ENCODE results near the gene RNF114.

RNF114 gene

DNA sequence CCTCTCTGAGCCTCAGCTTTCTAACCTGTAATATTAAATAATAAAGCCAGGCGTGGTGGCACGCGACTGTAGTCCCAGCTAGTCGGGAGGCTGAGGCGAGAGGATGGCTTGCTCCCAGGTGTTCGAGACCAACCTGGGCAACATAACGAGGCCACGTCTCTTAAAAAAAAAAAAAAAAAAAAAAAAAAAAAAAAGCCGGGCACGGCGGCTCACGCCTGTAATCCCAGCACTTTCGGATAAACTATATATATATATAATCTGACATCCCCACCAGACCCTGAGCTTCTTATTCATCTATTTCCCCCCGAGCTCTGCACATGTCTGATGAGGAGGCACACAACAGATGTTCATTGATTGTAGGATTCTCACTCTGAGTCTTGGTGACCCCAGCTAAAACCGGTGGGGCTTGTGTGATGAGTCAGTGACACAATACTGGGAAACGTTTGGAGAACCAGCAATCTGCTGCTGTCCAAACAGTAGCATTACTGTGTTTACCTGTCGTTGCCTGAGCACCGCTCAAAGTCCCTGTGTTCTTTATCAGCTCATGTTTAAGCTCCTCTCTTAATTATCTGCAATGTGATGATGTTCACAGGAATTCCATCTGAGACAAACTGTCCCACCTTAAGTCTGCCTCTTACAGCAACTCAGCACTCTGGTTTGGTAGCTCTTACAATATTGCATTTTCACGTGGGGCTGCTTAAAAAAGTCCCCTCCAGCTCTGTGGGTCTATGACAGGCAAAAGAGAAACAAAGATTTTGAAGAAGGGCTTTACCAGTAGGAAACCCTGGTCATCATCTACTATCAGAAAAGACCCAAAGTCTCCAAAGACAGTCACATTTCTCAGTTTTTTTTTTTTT is 19.8 kb upstream of the RNF114 start:
- Histone ChIP-seq H3K27me3 (ENCODE audit: insufficient read depth, low read depth) (no peaks in the 10 kb centered on the region), H3K4me2 (peak overlapping the region; percentile 97), H3K9ac (peak overlapping the region; percentile 92), H3K4me1 (ENCODE audit: low read depth, poor library complexity, severe bottlenecking) (peaks cover 31% of the 10 kb centered on the region), H4K20me1 (ENCODE audit: insufficient read depth) (no peaks in the 10 kb centered on the region; the same call in 1 of the 2 replicates), H3K79me2 (ENCODE audit: insufficient read depth, low read depth) (peaks cover 41% of the 10 kb centered on the region), H2AFZ (ENCODE audit: low read depth) (peak overlapping the region; percentile 90), H3K4me3 (IDR thresholded peaks at IDR 0.05; ENCODE audit: insufficient read depth, low read depth, low read length) (no peak overlapping the region), H3K27ac (peak overlapping the region; percentile 96), H3K36me3 (ENCODE audit: insufficient read depth) (no peaks in the 10 kb centered on the region)
- TF ChIP-seq, protein P1, sequence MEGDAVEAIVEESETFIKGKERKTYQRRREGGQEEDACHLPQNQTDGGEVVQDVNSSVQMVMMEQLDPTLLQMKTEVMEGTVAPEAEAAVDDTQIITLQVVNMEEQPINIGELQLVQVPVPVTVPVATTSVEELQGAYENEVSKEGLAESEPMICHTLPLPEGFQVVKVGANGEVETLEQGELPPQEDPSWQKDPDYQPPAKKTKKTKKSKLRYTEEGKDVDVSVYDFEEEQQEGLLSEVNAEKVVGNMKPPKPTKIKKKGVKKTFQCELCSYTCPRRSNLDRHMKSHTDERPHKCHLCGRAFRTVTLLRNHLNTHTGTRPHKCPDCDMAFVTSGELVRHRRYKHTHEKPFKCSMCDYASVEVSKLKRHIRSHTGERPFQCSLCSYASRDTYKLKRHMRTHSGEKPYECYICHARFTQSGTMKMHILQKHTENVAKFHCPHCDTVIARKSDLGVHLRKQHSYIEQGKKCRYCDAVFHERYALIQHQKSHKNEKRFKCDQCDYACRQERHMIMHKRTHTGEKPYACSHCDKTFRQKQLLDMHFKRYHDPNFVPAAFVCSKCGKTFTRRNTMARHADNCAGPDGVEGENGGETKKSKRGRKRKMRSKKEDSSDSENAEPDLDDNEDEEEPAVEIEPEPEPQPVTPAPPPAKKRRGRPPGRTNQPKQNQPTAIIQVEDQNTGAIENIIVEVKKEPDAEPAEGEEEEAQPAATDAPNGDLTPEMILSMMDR (conservative IDR thresholded peaks at IDR 0.05; ENCODE audit: low read depth, low read length) = no peak

- H4K20me1 ChIP-seq (ENCODE audit: insufficient read depth) = no peaks in the 10 kb centered on the region
- H3K4me1 ChIP-seq (ENCODE audit: low read depth, poor library complexity, severe bottlenecking) = peaks cover 27% of the 10 kb centered on the region
- H3K27ac ChIP-seq = no peak overlapping the region
- no peak overlapping the region for H3K9ac ChIP-seq
- TF ChIP-seq, protein P1 (conservative IDR thresholded peaks at IDR 0.05; ENCODE audit: low read depth, low read length) = no peak
- no peak overlapping the region for H3K4me2 ChIP-seq
- H2AFZ ChIP-seq (ENCODE audit: low read depth) = no peak overlapping the region
- H3K36me3 ChIP-seq (ENCODE audit: insufficient read depth) = no peaks in the 10 kb centered on the region
- no peaks in the 10 kb centered on the region for H3K27me3 ChIP-seq (ENCODE audit: insufficient read depth, low read depth)
- H3K79me2 ChIP-seq (ENCODE audit: insufficient read depth, low read depth) = peaks cover 20% of the 10 kb centered on the region
- no peak overlapping the region for H3K4me3 ChIP-seq (IDR thresholded peaks at IDR 0.05; ENCODE audit: insufficient read depth, low read depth, low read length)
Measured at GRCh38 chr20:49918446-49918845, 17.8 kb upstream of the RNF114 start.

DNA sequence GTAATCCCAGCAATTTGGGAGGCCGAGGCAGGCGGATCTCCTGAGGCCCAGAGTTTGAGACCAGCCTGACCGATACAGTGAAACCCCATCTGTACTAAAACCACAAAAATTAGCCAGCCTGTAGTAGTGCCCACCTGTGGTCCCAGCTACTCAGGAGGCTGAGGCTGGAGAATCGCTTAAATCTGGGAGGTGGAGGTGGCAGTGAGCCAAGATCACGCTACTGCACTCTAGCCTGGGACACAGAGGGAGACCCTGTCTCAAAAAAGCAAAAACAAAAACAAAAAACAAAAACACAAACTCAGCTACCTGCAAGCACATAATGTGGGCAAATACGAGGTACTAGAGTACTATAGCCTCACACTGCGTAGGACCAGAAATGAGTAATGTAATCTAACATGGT is 17.2 kb upstream of the RNF114 start:
- no peak overlapping the region for H3K9ac ChIP-seq
- H3K27ac ChIP-seq = no peak overlapping the region
- peaks cover 15% of the 10 kb centered on the region for H3K79me2 ChIP-seq (ENCODE audit: insufficient read depth, low read depth)
- no peak overlapping the region for H3K4me2 ChIP-seq
- H4K20me1 ChIP-seq (ENCODE audit: insufficient read depth) = no peaks in the 10 kb centered on the region
- peaks cover 22% of the 10 kb centered on the region for H3K4me1 ChIP-seq (ENCODE audit: low read depth, poor library complexity, severe bottlenecking)
- TF ChIP-seq, protein P1 (conservative IDR thresholded peaks at IDR 0.05; ENCODE audit: low read depth, low read length) = no peak
- H2AFZ ChIP-seq (ENCODE audit: low read depth) = no peak overlapping the region
- no peaks in the 10 kb centered on the region for H3K36me3 ChIP-seq (ENCODE audit: insufficient read depth)
- no peak overlapping the region for H3K4me3 ChIP-seq (IDR thresholded peaks at IDR 0.05; ENCODE audit: insufficient read depth, low read depth, low read length)
- H3K27me3 ChIP-seq (ENCODE audit: insufficient read depth, low read depth) = no peaks in the 10 kb centered on the region

DNA sequence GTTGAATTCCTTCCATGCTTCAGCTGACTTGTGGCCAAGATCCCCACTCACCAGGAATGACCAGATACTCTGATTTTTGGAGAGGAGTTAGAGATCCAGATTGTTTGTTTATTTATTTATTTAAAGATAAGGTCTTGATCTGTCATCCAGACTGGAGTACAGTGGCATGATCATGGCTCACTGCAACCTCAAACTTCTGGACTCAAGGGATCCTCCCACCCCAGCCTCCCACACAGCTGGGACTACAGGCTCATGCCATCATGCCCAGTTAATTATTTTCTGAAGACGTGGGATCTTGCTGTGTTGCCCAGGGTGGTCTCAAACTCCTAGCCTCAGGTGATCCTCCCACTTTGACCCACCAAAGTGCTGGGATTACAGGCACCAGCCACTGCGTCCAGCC is 16.7 kb upstream of the RNF114 start:
- H4K20me1 ChIP-seq (ENCODE audit: insufficient read depth) = no peaks in the 10 kb centered on the region
- no peaks in the 10 kb centered on the region for H3K27me3 ChIP-seq (ENCODE audit: insufficient read depth, low read depth)
- no peaks in the 10 kb centered on the region for H3K36me3 ChIP-seq (ENCODE audit: insufficient read depth)
- H3K27ac ChIP-seq = no peak overlapping the region
- TF ChIP-seq, protein P1 (conservative IDR thresholded peaks at IDR 0.05; ENCODE audit: low read depth, low read length) = no peak
- H3K4me2 ChIP-seq = no peak overlapping the region
- H3K4me1 ChIP-seq (ENCODE audit: low read depth, poor library complexity, severe bottlenecking) = peaks cover 18% of the 10 kb centered on the region
- H2AFZ ChIP-seq (ENCODE audit: low read depth) = no peak overlapping the region
- H3K9ac ChIP-seq = no peak overlapping the region
- peaks cover 10% of the 10 kb centered on the region for H3K79me2 ChIP-seq (ENCODE audit: insufficient read depth, low read depth)
- no peak overlapping the region for H3K4me3 ChIP-seq (IDR thresholded peaks at IDR 0.05; ENCODE audit: insufficient read depth, low read depth, low read length)

Data from KMS-11 (cell line).